ENCODE results near the gene PCDHGB6. TPM values are rescaled to one million over a fixed set of nuclear protein-coding genes. Genes with fewer than 3 reads are reported as not detected.

Gene PCDHGB6
- total RNA-seq, 1 donor from 2014 or later: 39.4 TPM

DNA sequence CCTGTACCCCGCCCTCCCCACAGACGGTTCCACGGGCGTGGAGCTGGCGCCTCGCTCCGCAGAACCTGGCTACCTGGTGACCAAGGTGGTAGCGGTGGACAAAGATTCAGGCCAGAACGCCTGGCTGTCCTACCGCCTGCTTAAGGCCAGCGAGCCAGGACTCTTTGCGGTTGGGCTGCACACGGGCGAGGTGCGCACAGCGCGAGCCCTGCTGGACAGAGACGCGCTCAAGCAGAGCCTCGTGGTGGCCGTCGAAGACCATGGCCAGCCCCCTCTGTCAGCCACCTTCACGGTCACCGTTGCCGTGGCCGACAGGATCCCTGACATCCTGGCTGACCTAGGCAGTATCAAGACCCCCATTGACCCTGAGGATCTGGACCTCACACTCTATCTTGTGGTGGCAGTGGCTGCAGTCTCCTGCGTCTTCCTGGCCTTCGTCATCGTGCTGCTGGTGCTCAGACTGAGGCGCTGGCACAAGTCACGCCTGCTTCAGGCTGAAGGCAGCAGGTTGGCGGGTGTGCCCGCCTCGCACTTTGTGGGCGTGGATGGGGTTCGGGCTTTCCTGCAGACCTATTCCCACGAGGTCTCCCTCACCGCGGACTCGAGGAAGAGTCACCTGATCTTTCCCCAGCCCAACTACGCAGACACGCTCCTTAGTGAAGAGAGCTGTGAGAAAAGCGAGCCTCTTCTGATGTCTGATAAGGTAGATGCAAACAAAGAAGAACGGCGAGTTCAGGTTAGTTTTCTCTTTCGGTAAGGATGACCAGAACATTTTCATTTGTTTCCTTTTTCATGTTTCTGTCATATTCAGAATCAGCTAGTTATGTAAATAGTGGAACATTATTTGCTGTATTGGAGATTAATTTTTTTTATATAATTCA, 41.6 kb upstream of the PCDHGB6 start:
- Mint-ChIP-seq H3K9me3 (peaks cover 5% of the 10 kb centered on the region), H3K4me1 (ENCODE audit: unreplicated experiment) (no peaks in the 10 kb centered on the region), H3K36me3 (no peaks in the 10 kb centered on the region), H3K27ac (no peak overlapping the region), H3K27me3 (no peaks in the 10 kb centered on the region), H3K4me3 (no peak overlapping the region)
- TF ChIP-seq, protein P1, sequence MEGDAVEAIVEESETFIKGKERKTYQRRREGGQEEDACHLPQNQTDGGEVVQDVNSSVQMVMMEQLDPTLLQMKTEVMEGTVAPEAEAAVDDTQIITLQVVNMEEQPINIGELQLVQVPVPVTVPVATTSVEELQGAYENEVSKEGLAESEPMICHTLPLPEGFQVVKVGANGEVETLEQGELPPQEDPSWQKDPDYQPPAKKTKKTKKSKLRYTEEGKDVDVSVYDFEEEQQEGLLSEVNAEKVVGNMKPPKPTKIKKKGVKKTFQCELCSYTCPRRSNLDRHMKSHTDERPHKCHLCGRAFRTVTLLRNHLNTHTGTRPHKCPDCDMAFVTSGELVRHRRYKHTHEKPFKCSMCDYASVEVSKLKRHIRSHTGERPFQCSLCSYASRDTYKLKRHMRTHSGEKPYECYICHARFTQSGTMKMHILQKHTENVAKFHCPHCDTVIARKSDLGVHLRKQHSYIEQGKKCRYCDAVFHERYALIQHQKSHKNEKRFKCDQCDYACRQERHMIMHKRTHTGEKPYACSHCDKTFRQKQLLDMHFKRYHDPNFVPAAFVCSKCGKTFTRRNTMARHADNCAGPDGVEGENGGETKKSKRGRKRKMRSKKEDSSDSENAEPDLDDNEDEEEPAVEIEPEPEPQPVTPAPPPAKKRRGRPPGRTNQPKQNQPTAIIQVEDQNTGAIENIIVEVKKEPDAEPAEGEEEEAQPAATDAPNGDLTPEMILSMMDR (conservative IDR thresholded peaks at IDR 0.05): no peak
- no peak for DNase-seq (ENCODE audit: extremely low spot score, unreplicated experiment)

DNA sequence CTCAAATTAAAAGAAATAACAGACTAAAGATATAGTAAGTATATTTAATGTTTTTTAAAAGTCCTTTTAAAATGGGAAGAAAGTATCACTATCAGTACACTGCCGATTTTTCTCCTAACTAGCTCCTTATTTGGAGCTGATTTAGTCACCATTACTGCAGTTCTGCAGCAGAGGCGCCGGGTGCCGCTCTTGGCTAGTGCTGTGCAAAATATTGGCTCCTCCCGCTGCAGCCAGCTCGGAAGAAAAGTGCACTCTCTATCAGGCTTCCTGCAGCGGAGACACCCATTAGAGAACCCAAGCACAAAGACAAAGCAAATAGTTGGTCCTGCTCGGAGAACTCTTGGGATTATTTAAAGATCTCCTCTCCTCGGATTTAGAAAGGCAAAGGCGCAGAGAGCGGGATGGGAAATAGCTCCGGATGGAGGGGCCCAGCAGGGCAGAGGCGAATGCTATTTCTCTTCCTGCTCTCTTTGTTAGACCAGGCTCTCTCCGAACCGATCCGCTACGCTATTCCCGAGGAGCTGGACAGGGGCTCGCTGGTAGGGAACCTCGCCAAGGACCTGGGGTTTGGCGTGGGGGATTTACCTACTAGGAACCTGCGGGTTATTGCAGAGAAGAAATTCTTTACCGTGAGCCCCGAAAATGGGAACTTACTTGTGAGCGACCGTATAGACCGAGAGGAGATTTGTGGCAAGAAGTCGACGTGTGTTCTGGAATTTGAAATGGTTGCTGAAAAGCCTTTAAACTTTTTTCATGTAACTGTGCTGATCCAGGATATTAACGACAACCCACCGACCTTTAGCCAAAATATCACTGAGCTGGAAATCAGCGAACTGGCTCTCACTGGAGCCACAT, 37.6 kb upstream of the PCDHGB6 start, which contains the start of gene PCDHGB3:
Gene PCDHGB3, plus strand, starts transcription at position 249 of the 855 bp plus-strand sequence. Its CDS starts 153 bp downstream, at position 402.
- no peak for DNase-seq (ENCODE audit: extremely low spot score, unreplicated experiment)
- H3K4me1 Mint-ChIP-seq (ENCODE audit: unreplicated experiment): no peaks in the 10 kb centered on the region
- TF ChIP-seq, protein P1 (conservative IDR thresholded peaks at IDR 0.05): no peak
- no peaks in the 10 kb centered on the region for H3K27me3 Mint-ChIP-seq
- no peak within 1 kb of the TSS for H3K4me3 Mint-ChIP-seq
- H3K9me3 Mint-ChIP-seq: peaks cover 4% of the 10 kb centered on the region
- H3K27ac Mint-ChIP-seq: no peak within 1 kb of the TSS
- peaks cover 3% of the 10 kb centered on the region for H3K36me3 Mint-ChIP-seq

DNA sequence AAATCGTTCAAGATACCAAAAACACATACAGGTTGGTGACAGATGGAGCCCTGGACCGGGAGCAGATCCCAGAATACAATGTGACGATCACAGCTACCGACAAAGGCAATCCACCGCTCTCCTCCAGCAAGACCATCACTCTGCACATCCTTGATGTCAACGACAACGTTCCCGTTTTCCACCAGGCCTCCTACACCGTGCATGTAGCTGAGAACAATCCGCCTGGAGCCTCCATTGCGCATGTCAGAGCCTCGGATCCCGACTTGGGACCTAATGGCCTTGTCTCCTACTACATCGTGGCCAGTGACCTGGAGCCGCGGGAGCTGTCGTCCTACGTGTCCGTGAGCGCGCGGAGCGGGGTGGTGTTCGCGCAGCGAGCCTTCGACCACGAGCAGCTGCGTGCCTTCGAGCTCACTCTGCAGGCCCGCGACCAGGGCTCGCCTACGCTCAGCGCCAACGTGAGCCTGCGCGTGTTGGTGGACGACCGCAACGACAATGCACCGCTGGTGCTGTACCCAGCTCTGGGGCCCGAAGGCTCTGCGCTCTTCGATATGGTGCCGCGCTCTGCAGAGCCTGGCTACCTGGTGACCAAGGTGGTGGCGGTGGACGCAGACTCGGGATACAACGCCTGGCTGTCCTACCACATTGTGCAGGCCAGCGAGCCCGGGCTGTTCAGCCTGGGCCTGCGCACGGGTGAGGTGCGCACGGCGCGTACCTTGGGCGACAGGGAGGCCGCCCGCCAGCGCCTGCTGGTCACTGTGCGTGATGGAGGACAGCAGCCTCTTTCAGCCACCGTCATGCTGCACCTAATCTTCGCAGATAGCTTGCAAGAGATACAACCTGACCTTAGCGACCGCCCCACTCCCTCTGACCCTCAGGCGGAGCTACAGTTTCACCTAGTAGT, 36.0 kb upstream of the PCDHGB6 start:
- peaks cover 4% of the 10 kb centered on the region for H3K9me3 Mint-ChIP-seq

DNA sequence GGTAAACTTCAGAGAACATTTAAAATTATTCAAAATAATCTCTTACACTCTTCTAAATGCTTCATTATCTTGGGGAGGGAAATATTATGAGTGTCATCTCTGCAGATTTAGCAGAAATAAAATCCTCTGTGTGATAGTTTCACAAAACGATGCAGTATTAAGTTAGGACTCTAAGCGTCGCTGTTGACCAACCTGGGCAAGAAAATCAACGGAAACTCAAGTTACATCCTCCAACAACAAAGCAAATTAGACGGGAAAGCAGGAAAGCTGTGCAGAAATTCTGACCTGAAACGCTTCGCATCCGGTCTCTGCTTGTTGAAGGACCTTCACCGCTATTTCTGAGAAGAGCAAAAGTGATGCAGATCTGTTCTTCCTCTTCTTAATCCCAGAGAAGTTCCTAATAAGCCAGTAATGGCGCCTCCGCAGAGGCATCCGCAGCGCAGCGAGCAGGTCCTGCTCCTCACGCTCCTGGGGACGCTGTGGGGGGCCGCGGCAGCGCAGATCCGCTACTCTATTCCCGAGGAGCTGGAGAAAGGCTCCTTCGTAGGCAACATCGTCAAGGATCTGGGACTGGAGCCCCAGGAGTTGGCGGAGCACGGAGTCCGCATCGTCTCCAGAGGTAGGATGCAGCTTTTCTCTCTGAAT, 34.0 kb upstream of the PCDHGB6 start, which contains the start of gene PCDHGA6:
Gene PCDHGA6, plus strand, starts transcription at position 219 of the 645 bp plus-strand sequence. Its CDS starts 193 bp downstream, at position 412.
- Mint-ChIP-seq H3K4me1 (ENCODE audit: unreplicated experiment) (no peaks in the 10 kb centered on the region), H3K27me3 (no peaks in the 10 kb centered on the region), H3K4me3 (no peak within 1 kb of the TSS), H3K9me3 (peaks cover 4% of the 10 kb centered on the region), H3K27ac (no peak within 1 kb of the TSS), H3K36me3 (peaks cover 3% of the 10 kb centered on the region)
- TF ChIP-seq, protein P1 (conservative IDR thresholded peaks at IDR 0.05): no peak
- DNase-seq (ENCODE audit: extremely low spot score, unreplicated experiment): no peak

More for the DNA sequence above, 36.0 kb upstream of the PCDHGB6 start:
- Mint-ChIP-seq H3K4me3 (no peak overlapping the region), H3K27ac (no peak overlapping the region), H3K27me3 (no peaks in the 10 kb centered on the region), H3K4me1 (ENCODE audit: unreplicated experiment) (no peaks in the 10 kb centered on the region), H3K36me3 (peaks cover 3% of the 10 kb centered on the region)
- TF ChIP-seq, protein P1 (conservative IDR thresholded peaks at IDR 0.05): no peak
- no peak for DNase-seq (ENCODE audit: extremely low spot score, unreplicated experiment)
